ENCODE data around the gene NET1.

DNA sequence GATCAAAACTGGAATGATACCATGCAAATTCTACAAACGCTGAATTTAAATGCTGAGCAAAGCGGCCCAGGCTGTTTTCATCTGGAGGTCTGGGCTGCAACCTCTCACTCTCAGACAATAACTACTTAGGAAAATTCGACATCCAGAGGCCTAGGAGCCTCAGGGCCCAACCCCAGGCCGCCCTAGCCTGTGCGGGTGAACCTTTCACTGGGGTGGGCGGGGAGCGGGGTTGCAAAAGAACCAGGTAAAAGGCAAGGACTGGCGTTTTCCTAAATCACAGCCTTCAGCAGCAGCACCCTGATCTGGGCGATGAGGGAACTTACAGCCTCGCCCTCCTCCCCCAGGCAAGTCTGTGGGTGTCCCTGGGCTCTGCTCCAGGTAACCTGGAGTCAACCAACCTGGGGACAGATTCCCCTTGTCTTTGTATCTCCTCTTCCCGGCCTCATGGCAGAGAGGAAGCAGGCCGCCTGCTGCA, 53.7 kb downstream of the NET1 start:
- TF ChIP-seq POLR2A (IDR thresholded peaks at IDR 0.05) = no peak
- TF ChIP-seq, protein P1, sequence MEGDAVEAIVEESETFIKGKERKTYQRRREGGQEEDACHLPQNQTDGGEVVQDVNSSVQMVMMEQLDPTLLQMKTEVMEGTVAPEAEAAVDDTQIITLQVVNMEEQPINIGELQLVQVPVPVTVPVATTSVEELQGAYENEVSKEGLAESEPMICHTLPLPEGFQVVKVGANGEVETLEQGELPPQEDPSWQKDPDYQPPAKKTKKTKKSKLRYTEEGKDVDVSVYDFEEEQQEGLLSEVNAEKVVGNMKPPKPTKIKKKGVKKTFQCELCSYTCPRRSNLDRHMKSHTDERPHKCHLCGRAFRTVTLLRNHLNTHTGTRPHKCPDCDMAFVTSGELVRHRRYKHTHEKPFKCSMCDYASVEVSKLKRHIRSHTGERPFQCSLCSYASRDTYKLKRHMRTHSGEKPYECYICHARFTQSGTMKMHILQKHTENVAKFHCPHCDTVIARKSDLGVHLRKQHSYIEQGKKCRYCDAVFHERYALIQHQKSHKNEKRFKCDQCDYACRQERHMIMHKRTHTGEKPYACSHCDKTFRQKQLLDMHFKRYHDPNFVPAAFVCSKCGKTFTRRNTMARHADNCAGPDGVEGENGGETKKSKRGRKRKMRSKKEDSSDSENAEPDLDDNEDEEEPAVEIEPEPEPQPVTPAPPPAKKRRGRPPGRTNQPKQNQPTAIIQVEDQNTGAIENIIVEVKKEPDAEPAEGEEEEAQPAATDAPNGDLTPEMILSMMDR (IDR thresholded peaks at IDR 0.05) = no peak

Measured in adrenal gland (tissue), 5 donors.